ENCODE data around the gene SOX6. TPM values are rescaled to one million over a fixed set of nuclear protein-coding genes. Genes with fewer than 3 reads are reported as not detected.
A peak's percentile ranks its signal among the peaks of the same experiment; 100 is the strongest.

SOX6 gene
- total and polyA plus RNA-seq, 2 of the 13 experiments (the other 11 are each of a cell fraction or from before 2014, with no cell fraction given): 2.6 to 11.2 TPM

DNA sequence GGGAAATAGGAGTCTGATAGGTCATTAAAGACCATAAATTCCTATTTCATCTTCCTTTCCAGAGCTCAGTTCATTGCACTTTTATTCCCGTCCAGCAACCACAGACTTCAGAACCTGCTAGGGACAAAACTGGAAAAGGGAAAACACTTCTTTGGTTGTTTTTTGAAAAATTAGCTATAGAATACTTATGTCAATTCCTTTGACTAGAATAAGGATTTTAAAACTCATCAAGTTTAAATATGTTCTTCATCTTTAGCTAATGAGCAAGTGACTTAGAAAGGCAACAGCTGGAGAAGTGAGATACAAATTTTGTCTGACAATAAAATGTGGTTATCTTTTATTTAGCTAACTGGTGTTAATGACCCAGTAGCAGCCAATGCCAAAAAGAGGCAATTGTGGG is 206.9 kb downstream of the SOX6 start (continued):
- TF ChIP-seq CEBPZ (IDR thresholded peaks at IDR 0.05; ENCODE audit: low read length) (no peak), CAMTA2 (CRISPR knock-in tag; IDR thresholded peaks at IDR 0.05; ENCODE audit: borderline replicate concordance) (no peak), NPAS2 (CRISPR knock-in tag; IDR thresholded peaks at IDR 0.05; ENCODE audit: borderline replicate concordance) (no peak), NFATC3 (CRISPR knock-in tag; IDR thresholded peaks at IDR 0.05) (no peak), ZNF501 (CRISPR knock-in tag; IDR thresholded peaks at IDR 0.05) (no peak), ZNF619 (CRISPR knock-in tag; IDR thresholded peaks at IDR 0.05) (no peak), ZFP37 (CRISPR knock-in tag; IDR thresholded peaks at IDR 0.05; ENCODE audit: borderline replicate concordance) (no peak)
- TF ChIP-seq, protein P1, sequence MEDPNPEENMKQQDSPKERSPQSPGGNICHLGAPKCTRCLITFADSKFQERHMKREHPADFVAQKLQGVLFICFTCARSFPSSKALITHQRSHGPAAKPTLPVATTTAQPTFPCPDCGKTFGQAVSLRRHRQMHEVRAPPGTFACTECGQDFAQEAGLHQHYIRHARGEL (CRISPR knock-in tag; IDR thresholded peaks at IDR 0.05): no peak

DNA sequence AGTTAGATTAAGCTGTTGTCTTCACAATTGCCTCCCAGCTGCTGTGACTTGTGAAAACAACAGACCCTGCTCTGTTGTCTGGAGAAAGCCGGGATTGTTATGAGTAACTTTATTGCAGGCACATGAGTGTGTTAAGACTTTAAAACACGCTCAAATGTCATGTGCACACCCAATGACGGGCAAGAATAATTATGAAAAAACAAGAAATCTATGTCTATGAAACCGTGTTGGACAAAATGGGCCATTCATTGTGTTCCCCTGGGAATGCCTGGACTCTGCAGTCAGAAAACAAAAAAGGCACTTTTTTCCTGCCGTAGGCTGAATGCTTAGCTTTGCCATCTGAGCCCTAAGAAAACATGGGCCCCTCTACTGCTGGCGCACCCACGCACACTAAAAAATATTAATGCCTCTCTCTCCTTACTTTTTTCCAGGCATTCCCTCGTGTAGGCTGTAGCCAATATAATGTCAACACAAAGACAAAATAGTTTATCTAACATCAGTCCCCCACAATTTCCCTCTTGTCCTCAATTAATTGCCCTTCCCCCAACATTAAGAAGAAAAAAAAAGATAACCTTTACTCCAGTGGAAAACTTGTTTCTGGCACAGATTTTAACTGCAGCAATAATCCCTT is 207.9 kb downstream of the SOX6 start:
- no TSS peak for BruUV-seq (replicated peaks)
- POLR2A ChIA-PET: no interaction called here
- Histone ChIP-seq H3K9ac (ENCODE audit: insufficient read depth, low read depth, low read length) (peak overlapping the region; percentile 27; the same call in 1 of the 2 replicates), H3K4me3 (replicated peaks in 1 of 3; ENCODE audit: insufficient read depth in 1 of 3, low read depth in 2 of 3, low read length in 3 of 3) (peak overlapping the region in 1 of 3 experiments; percentile 34; a peak in 1 of 6 replicates), H3K9me3 (ENCODE audit: low read length) (no peaks in the 10 kb centered on the region), H3K4me1 (ENCODE audit: insufficient read depth, low read length) (peaks cover 49% of the 10 kb centered on the region), H3K4me2 (ENCODE audit: low read depth, low read length) (peak overlapping the region; percentile 64), H3K27me3 (ENCODE audit: control insufficient read depth in 1 of 2, insufficient read depth in 2 of 2, low read length in 2 of 2) (no peaks in the 10 kb centered on the region), H3K79me2 (ENCODE audit: insufficient read depth, low read length) (no peaks in the 10 kb centered on the region), H4K20me1 (ENCODE audit: insufficient read depth, low read length) (no peaks in the 10 kb centered on the region), H3K36me3 (replicated peaks in 1 of 2; ENCODE audit: control insufficient read depth in 1 of 2, insufficient read depth in 2 of 2, low read length in 2 of 2) (no peaks in the 10 kb centered on the region), H2AFZ (ENCODE audit: low read length) (peak overlapping the region; percentile 73), H3K27ac (ENCODE audit: extremely low read length, insufficient read depth, low read length) (peak overlapping the region; percentile 31)
- CTCF ChIA-PET (ENCODE audit: low intra/inter-chr PET ratio, low total read pairs): no interaction called here
- WGBS (ENCODE audit: low lambda C conversion rate): 15% methylated on average over 8 of the region's 8 CpGs
- in situ Hi-C loops (cut with HindIII; ENCODE audit: extremely low pct_ligation_motif_present, low pct_unique_long_range_greater_than_20kb): no loop called here
- DNase-seq (ENCODE audit: low spot score) (peak; percentile 25), FAIRE-seq (no peak), ATAC-seq (peak; percentile 75)
- intact Hi-C loops (cut with micrococcal nuclease; ENCODE audit: unreplicated experiment): no loop called here
- no peak for TF ChIP-seq U2AF1 (optimal IDR thresholded peaks at IDR 0.05; ENCODE audit: low read depth, low read length)
- TF ChIP-seq FOXA1 (IDR thresholded peaks at IDR 0.05): no peak
- 0 out of 2 replicates have a peak, but pooled peaks have one; percentile 29 for TF ChIP-seq FOXA1 (CRISPR knock-in tag; IDR thresholded peaks at IDR 0.05)
- no peak for TF ChIP-seq ZSCAN22 (CRISPR knock-in tag; IDR thresholded peaks at IDR 0.05)
- TF ChIP-seq, protein P2, sequence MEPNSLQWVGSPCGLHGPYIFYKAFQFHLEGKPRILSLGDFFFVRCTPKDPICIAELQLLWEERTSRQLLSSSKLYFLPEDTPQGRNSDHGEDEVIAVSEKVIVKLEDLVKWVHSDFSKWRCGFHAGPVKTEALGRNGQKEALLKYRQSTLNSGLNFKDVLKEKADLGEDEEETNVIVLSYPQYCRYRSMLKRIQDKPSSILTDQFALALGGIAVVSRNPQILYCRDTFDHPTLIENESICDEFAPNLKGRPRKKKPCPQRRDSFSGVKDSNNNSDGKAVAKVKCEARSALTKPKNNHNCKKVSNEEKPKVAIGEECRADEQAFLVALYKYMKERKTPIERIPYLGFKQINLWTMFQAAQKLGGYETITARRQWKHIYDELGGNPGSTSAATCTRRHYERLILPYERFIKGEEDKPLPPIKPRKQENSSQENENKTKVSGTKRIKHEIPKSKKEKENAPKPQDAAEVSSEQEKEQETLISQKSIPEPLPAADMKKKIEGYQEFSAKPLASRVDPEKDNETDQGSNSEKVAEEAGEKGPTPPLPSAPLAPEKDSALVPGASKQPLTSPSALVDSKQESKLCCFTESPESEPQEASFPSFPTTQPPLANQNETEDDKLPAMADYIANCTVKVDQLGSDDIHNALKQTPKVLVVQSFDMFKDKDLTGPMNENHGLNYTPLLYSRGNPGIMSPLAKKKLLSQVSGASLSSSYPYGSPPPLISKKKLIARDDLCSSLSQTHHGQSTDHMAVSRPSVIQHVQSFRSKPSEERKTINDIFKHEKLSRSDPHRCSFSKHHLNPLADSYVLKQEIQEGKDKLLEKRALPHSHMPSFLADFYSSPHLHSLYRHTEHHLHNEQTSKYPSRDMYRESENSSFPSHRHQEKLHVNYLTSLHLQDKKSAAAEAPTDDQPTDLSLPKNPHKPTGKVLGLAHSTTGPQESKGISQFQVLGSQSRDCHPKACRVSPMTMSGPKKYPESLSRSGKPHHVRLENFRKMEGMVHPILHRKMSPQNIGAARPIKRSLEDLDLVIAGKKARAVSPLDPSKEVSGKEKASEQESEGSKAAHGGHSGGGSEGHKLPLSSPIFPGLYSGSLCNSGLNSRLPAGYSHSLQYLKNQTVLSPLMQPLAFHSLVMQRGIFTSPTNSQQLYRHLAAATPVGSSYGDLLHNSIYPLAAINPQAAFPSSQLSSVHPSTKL (CRISPR knock-in tag; IDR thresholded peaks at IDR 0.05): peak; percentile 60
- no peak for TF ChIP-seq GFI1 (CRISPR knock-in tag; IDR thresholded peaks at IDR 0.05; ENCODE audit: borderline replicate concordance)
- TF ChIP-seq ZNF234 (CRISPR knock-in tag; conservative IDR thresholded peaks at IDR 0.05): no peak
- TF ChIP-seq SOX13 (IDR thresholded peaks at IDR 0.05): no peak
- TF ChIP-seq SOX13 (CRISPR knock-in tag; conservative IDR thresholded peaks at IDR 0.05 in 1 of 2, IDR thresholded peaks at IDR 0.05 in 1 of 2): peak in 1 of 2 experiments; percentile 23; a peak in 1 of 4 replicates
